Measurements from ENCODE around the gene GABBR2. TPM values are rescaled to one million over a fixed set of nuclear protein-coding genes. Genes with fewer than 3 reads are reported as not detected.

Gene GABBR2
- total and polyA plus RNA-seq, 2 experiments from 2014 or later = 0.89 to 1.3 TPM

- Mint-ChIP-seq H3K27ac (no peak overlapping the region), H3K9me3 (no peaks in the 10 kb centered on the region)
- ATAC-seq = no peak
Observed at GRCh38 chr9:98291820-98292219, 416.9 kb downstream of the GABBR2 start.

More at GRCh38 chr9:98291820-98292219, 416.9 kb downstream of the GABBR2 start:
- Histone ChIP-seq H3K36me3 (ENCODE audit: insufficient read depth) (no peaks in the 10 kb centered on the region), H2AFZ (peak overlapping the region; percentile 78), H3K27ac (ENCODE audit: low read depth) (no peak overlapping the region), H3K27me3 (ENCODE audit: insufficient read depth) (no peaks in the 10 kb centered on the region), H4K20me1 (replicated peaks; ENCODE audit: insufficient read depth) (no peaks in the 10 kb centered on the region), H3F3A (replicated peaks; ENCODE audit: low read depth) (no peaks in the 10 kb centered on the region), H3K4me1 (ENCODE audit: insufficient read depth) (no peaks in the 10 kb centered on the region), H3K4me3 (no peak overlapping the region), H3K4me2 (no peak overlapping the region), H3K79me2 (replicated peaks; ENCODE audit: insufficient read depth) (no peaks in the 10 kb centered on the region), H3K9me2 (ENCODE audit: insufficient read depth) (no peaks in the 10 kb centered on the region)
- no peaks in the 10 kb centered on the region; the same call in 1 of the 3 replicates for H3K4me1 Mint-ChIP-seq
- no peak overlapping the region for H3K4me3 Mint-ChIP-seq
- DNase-seq (ENCODE audit: low spot score) = no peak
- no peaks in the 10 kb centered on the region for H3K36me3 Mint-ChIP-seq (ENCODE audit: low read depth)
- TF ChIP-seq, protein P1, sequence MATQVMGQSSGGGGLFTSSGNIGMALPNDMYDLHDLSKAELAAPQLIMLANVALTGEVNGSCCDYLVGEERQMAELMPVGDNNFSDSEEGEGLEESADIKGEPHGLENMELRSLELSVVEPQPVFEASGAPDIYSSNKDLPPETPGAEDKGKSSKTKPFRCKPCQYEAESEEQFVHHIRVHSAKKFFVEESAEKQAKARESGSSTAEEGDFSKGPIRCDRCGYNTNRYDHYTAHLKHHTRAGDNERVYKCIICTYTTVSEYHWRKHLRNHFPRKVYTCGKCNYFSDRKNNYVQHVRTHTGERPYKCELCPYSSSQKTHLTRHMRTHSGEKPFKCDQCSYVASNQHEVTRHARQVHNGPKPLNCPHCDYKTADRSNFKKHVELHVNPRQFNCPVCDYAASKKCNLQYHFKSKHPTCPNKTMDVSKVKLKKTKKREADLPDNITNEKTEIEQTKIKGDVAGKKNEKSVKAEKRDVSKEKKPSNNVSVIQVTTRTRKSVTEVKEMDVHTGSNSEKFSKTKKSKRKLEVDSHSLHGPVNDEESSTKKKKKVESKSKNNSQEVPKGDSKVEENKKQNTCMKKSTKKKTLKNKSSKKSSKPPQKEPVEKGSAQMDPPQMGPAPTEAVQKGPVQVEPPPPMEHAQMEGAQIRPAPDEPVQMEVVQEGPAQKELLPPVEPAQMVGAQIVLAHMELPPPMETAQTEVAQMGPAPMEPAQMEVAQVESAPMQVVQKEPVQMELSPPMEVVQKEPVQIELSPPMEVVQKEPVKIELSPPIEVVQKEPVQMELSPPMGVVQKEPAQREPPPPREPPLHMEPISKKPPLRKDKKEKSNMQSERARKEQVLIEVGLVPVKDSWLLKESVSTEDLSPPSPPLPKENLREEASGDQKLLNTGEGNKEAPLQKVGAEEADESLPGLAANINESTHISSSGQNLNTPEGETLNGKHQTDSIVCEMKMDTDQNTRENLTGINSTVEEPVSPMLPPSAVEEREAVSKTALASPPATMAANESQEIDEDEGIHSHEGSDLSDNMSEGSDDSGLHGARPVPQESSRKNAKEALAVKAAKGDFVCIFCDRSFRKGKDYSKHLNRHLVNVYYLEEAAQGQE (IDR thresholded peaks at IDR 0.05; ENCODE audit: unreplicated experiment) = no peak
- TF ChIP-seq EZH2 (IDR thresholded peaks at IDR 0.05; ENCODE audit: low read depth, unreplicated experiment) = no peak
- no peak for TF ChIP-seq ETS1 (IDR thresholded peaks at IDR 0.05)
- TF ChIP-seq, protein P2, sequence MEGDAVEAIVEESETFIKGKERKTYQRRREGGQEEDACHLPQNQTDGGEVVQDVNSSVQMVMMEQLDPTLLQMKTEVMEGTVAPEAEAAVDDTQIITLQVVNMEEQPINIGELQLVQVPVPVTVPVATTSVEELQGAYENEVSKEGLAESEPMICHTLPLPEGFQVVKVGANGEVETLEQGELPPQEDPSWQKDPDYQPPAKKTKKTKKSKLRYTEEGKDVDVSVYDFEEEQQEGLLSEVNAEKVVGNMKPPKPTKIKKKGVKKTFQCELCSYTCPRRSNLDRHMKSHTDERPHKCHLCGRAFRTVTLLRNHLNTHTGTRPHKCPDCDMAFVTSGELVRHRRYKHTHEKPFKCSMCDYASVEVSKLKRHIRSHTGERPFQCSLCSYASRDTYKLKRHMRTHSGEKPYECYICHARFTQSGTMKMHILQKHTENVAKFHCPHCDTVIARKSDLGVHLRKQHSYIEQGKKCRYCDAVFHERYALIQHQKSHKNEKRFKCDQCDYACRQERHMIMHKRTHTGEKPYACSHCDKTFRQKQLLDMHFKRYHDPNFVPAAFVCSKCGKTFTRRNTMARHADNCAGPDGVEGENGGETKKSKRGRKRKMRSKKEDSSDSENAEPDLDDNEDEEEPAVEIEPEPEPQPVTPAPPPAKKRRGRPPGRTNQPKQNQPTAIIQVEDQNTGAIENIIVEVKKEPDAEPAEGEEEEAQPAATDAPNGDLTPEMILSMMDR (conservative IDR thresholded peaks at IDR 0.05; ENCODE audit: low read depth in 2 of 2) = no peak
- H3K27me3 Mint-ChIP-seq (ENCODE audit: insufficient read depth, low read depth, poor library complexity) = peaks cover 4% of the 10 kb centered on the region

All from GM23338 (cell line).